HepG2 (cell line): ENCODE measurements around the gene SYCE1L. TPM values are rescaled to one million over a fixed set of nuclear protein-coding genes. Genes with fewer than 3 reads are reported as not detected.
"Not testable (repeated sequence)": the region's sequence is repeated elsewhere in the genome, so short reads cannot be mapped to it uniquely, and the experiment has no call there.

ENCODE experiments used
- ATAC-seq: fragments of 200-7000 bp; cut with Tn5 transposase; 3 replicates; pipeline ENCODE4 v1.9.1; 2020; ENCODE audit warnings: mild to moderate bottlenecking, moderate library complexity
- BruUV-seq: library from RNA; stranded (reverse); fragments of 400-500 nt; replicated peaks from 2 replicates; lab custom pipeline; 2021; lab: Mats Ljungman, UMichigan
- CTCF ChIA-PET: fragments of 300-600 bp; formaldehyde crosslinking; extraction: SDS; loops from one replicate; lab custom pipeline; 2021; ENCODE audit warnings: low total read pairs, inconsistent platforms, low intra/inter-chr PET ratio; lab: Yijun Ruan, JAX
- POLR2A ChIA-PET: fragments of 350-600 bp; sonication (Branson Sonifier 250); formaldehyde crosslinking; loops from one replicate; lab custom pipeline; 2020; ENCODE audit warnings: antibody characterized with exemption, inconsistent platforms; lab: Yijun Ruan, JAX
- DNase-seq: peaks from one replicate; pipeline ENCODE4 v3.0.0-alpha.2; 2015; ENCODE audit warnings: low spot score
- FAIRE-seq: peaks from 3 replicates; lab custom pipeline; 2011; peaks lifted over from hg19 to GRCh38; lab: Jason Lieb, UNC
- H2AFZ ChIP-seq: one replicate; pipeline ENCODE4 v1.6.1; 2011; ENCODE audit warnings: low read length, inconsistent platforms
- H3K27ac ChIP-seq: fragments of 300-600 bp; 3 replicates; pipeline ENCODE4 v1.8.0; 2011; ENCODE audit warnings: mixed run types, mild to moderate bottlenecking, mixed read lengths, low read length, inconsistent platforms; ENCODE audit not compliant: insufficient read depth; ENCODE audit errors: extremely low read length
- H3K27me3 ChIP-seq, 2 experiments: fragments of 200-600 bp in 1 of 2; 2 replicates in 1 of 2; 3 replicates in 1 of 2; pipeline versions ENCODE4 v1.6.0 to v1.8.0; 2011; ENCODE audit warnings: low read length in 2 of 2, mild to moderate bottlenecking in 2 of 2, moderate library complexity in 2 of 2, inconsistent platforms in 1 of 2; ENCODE audit not compliant: insufficient read depth in 2 of 2, control insufficient read depth in 1 of 2
- H3K36me3 ChIP-seq, 2 experiments: fragments of 200-600 bp in 1 of 2; replicated peaks in 1 of 2; 2 replicates in 1 of 2; 3 replicates in 1 of 2; pipeline versions ENCODE4 v1.5.1 to v1.8.0; 2011; ENCODE audit warnings: low read length in 2 of 2, inconsistent platforms in 1 of 2; ENCODE audit not compliant: insufficient read depth in 2 of 2, control insufficient read depth in 1 of 2
- H3K4me1 ChIP-seq: 2 replicates; pipeline ENCODE4 v1.5.1; 2012; ENCODE audit warnings: low read length, inconsistent platforms; ENCODE audit not compliant: insufficient read depth
- H3K4me2 ChIP-seq: 2 replicates; pipeline ENCODE4 v1.6.0; 2011; ENCODE audit warnings: low read depth, low read length, inconsistent platforms
- H3K4me3 ChIP-seq, 3 experiments: fragments of 200-600 bp in 1 of 3; sonication (generic), shearing (Covaris generic) in 1 of 3; replicated peaks in 1 of 3; 2 replicates each; pipeline ENCODE4 v1.5.1; 2011 to 2016; ENCODE audit warnings: low read length in 3 of 3, inconsistent platforms in 2 of 3, low read depth in 2 of 3, mild to moderate bottlenecking in 2 of 3, control low read depth in 1 of 3, mixed read lengths in 1 of 3; ENCODE audit not compliant: insufficient read depth in 1 of 3
- H3K79me2 ChIP-seq: one replicate; pipeline ENCODE4 v1.6.1; 2011; ENCODE audit warnings: low read length, inconsistent platforms; ENCODE audit not compliant: insufficient read depth
- H3K9ac ChIP-seq: 2 replicates; pipeline ENCODE4 v1.6.0; 2011; ENCODE audit warnings: mild to moderate bottlenecking, low read depth, low read length, inconsistent platforms; ENCODE audit not compliant: insufficient read depth
- H3K9me3 ChIP-seq: 2 replicates; pipeline ENCODE4 v1.5.1; 2012; ENCODE audit warnings: mild to moderate bottlenecking, low read length
- H4K20me1 ChIP-seq: 2 replicates; pipeline ENCODE4 v1.6.0; 2011; ENCODE audit warnings: inconsistent platforms, mild to moderate bottlenecking, low read length, moderate library complexity; ENCODE audit not compliant: insufficient read depth
- DMAP1 ChIP-seq: IDR thresholded peaks from 2 replicates; pipeline ENCODE4 v1.6.1; 2016
- FOXK2 ChIP-seq: fragments of 450-650 bp; IDR thresholded peaks from 2 replicates; pipeline ENCODE4 v1.6.1; 2016
- FOXP1 ChIP-seq, 2 experiments: fragments of 450-650 bp in 1 of 2; IDR thresholded peaks; 2 replicates each; pipeline ENCODE4 v1.6.1; 2017 to 2018; ENCODE audit warnings: antibody characterized with exemption in 1 of 2
- HES4 ChIP-seq: sonication (generic); formaldehyde crosslinking; IDR thresholded peaks from 2 replicates; pipeline ENCODE4 v1.9.0; 2021; ENCODE audit warnings: mild to moderate bottlenecking, missing genetic modification reagents, borderline replicate concordance
- HNRNPLL ChIP-seq: fragments of 200-400 bp; formaldehyde crosslinking; IDR thresholded peaks from 2 replicates; pipeline ENCODE4 v1.6.1; 2017; ENCODE audit warnings: mild to moderate bottlenecking, low read depth, low read length; ENCODE audit not compliant: poor library complexity, severe bottlenecking
- KLF11 ChIP-seq: IDR thresholded peaks from 2 replicates; pipeline ENCODE4 v1.6.1; 2016; ENCODE audit warnings: missing compliant biosample characterization
- KLF15 ChIP-seq: sonication (generic); formaldehyde crosslinking; IDR thresholded peaks from 2 replicates; pipeline ENCODE4 v1.8.1; 2023; ENCODE audit warnings: borderline replicate concordance, mild to moderate bottlenecking, inconsistent platforms, missing genetic modification reagents, mixed read lengths
- MTA3 ChIP-seq: sonication (generic); formaldehyde crosslinking; IDR thresholded peaks from 2 replicates; pipeline ENCODE4 v1.4.0; 2020; ENCODE audit warnings: missing genetic modification reagents
- PTBP1 ChIP-seq: fragments of 200-400 bp; formaldehyde crosslinking; IDR thresholded peaks from 2 replicates; pipeline ENCODE4 v1.6.1; 2018; ENCODE audit warnings: low read length, low read depth; ENCODE audit not compliant: poor library complexity, severe bottlenecking
- RARA ChIP-seq: IDR thresholded peaks from 2 replicates; pipeline ENCODE4 v1.6.1; 2016; ENCODE audit warnings: missing genetic modification reagents, missing compliant biosample characterization
- RFXANK ChIP-seq: IDR thresholded peaks from 2 replicates; pipeline ENCODE4 v1.6.1; 2016
- RFXAP ChIP-seq: sonication (generic); formaldehyde crosslinking; IDR thresholded peaks from 2 replicates; pipeline ENCODE4 v1.4.0; 2020; ENCODE audit warnings: missing genetic modification reagents, borderline replicate concordance
- YEATS4 ChIP-seq: sonication (generic); formaldehyde crosslinking; IDR thresholded peaks from 2 replicates; pipeline ENCODE4 v1.4.0; 2020; ENCODE audit warnings: missing genetic modification reagents, borderline replicate concordance
- ZBTB20 ChIP-seq: sonication (generic); formaldehyde crosslinking; IDR thresholded peaks from 2 replicates; pipeline ENCODE4 v1.8.1; 2023; ENCODE audit warnings: missing genetic modification reagents, low read depth, mild to moderate bottlenecking, borderline replicate concordance
- ZBTB7B ChIP-seq: sonication (generic); formaldehyde crosslinking; IDR thresholded peaks from 2 replicates; pipeline ENCODE4 v1.4.0; 2020; ENCODE audit warnings: missing genetic modification reagents
- ZNF232 ChIP-seq: sonication (generic); formaldehyde crosslinking; IDR thresholded peaks from 2 replicates; pipeline ENCODE4 v1.4.0; 2020; ENCODE audit warnings: missing genetic modification reagents, borderline replicate concordance
- ZNF552 ChIP-seq: sonication (generic); formaldehyde crosslinking; IDR thresholded peaks from 2 replicates; pipeline ENCODE4 v1.9.0; 2022; ENCODE audit warnings: missing genetic modification reagents, mild to moderate bottlenecking, borderline replicate concordance
- ZNF564 ChIP-seq: sonication (generic); formaldehyde crosslinking; IDR thresholded peaks from 2 replicates; pipeline ENCODE4 v1.8.1; 2023; ENCODE audit warnings: mild to moderate bottlenecking, missing genetic modification reagents
- ZNF670 ChIP-seq: sonication (generic); formaldehyde crosslinking; IDR thresholded peaks from 2 replicates; pipeline ENCODE4 v1.8.0; 2022; ENCODE audit warnings: mild to moderate bottlenecking, missing genetic modification reagents, borderline replicate concordance
- WGBS: methylation state at CpG from one replicate; pipeline ENCODE4 v1.1.6; 2017; ENCODE audit warnings: low lambda C conversion rate; 5-methylcytosine and 5-hydroxymethylcytosine counted together
- in situ Hi-C: cut with HindIII; loops from 2 replicates; pipeline ENCODE4 v1.10.0; 2017; ENCODE audit warnings: low pct_unique_long_range_greater_than_20kb; ENCODE audit not compliant: extremely low pct_ligation_motif_present
- intact Hi-C: fragments of 100-400 bp; cut with micrococcal nuclease; formaldehyde crosslinking; loops from one replicate; pipeline ENCODE4 v1.10.0; 2022; ENCODE audit not compliant: unreplicated experiment
- polyA plus RNA-seq, 8 experiments: library from polyadenylated mRNA; depleted of rRNA in 3 of 8; stranded (reverse) in 7 of 8; unstranded in 1 of 8; fragments of >200 nt; fragmentation: Illumina TruSeq in 4 of 8; extraction: Trizol in 4 of 8; gene quantifications; 2 replicates each; pipeline versions ENCODE4 v1.2.1 to v1.2.3, GENCODE V29; 2011 to 2016; ENCODE audit warnings: low read depth in 4 of 8, missing spikeins in 1 of 8, mixed read lengths in 1 of 8; ENCODE audit not compliant: insufficient read depth in 1 of 8
- total RNA-seq, 5 experiments: library from RNA; depleted of rRNA; stranded (reverse); fragments of >200 nt; fragmentation: Illumina TruSeq; extraction: Trizol; gene quantifications; 2 replicates each; pipeline ENCODE4 v1.2.3, GENCODE V29; 2016; ENCODE audit warnings: low read depth in 1 of 5
- TF ChIP-seq, protein P1 (sequence below): sonication (generic); formaldehyde crosslinking; IDR thresholded peaks from 2 replicates; pipeline ENCODE4 v1.5.1; 2020; ENCODE audit warnings: missing genetic modification reagents, mild to moderate bottlenecking, borderline replicate concordance

Gene SYCE1L
- total and polyA plus RNA-seq, 2 of the 13 experiments (the other 11 are each of a cell fraction or from before 2014, with no cell fraction given): 0.22 TPM; not detected in 1

DNA sequence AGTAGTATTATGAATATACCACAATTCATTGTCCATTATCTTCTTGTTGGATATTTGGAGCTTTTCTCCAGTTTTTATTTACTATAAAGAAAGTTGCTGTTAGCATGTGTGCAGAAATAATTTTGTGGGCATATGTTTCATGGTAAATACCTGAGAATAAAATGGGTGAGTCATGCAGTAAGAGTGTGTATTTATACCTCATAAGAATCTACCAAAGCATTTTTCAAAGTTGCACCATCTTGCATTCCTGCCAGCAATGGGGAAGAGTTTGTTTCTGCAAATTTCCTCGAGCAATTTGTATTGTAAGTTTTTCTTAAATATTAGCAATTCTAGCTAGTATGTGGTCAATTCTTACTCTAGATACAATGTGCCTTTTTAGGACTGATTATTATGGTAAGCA lies 16.1 kb upstream of the SYCE1L start:
- Histone ChIP-seq H3K4me2 (no peak overlapping the region), H4K20me1 (no peaks in the 10 kb centered on the region), H3K9ac (no peak overlapping the region), H3K36me3 (no peaks in the 10 kb centered on the region), H2AFZ (no peak overlapping the region), H3K27me3 (no peaks in the 10 kb centered on the region), H3K4me3 (no peak overlapping the region), H3K27ac (no peak overlapping the region), H3K9me3 (no peaks in the 10 kb centered on the region), H3K79me2 (no peaks in the 10 kb centered on the region), H3K4me1 (peaks cover 4% of the 10 kb centered on the region)
- intact Hi-C loops (no loop called here), in situ Hi-C loops (no loop called here)
- no TSS peak for BruUV-seq
- DNase-seq (no peak), ATAC-seq (no peak), FAIRE-seq (no peak)
- CTCF ChIA-PET: no interaction called here
- 0% methylated on average over 1 of the region's 1 CpG for WGBS
- POLR2A ChIA-PET: no interaction called here
- no peak for TF ChIP-seq ZNF564 (CRISPR knock-in tag)
- TF ChIP-seq ZBTB20 (CRISPR knock-in tag): no peak
- TF ChIP-seq HES4 (CRISPR knock-in tag): no peak
- no peak for TF ChIP-seq HNRNPLL
- TF ChIP-seq FOXK2: no peak
- TF ChIP-seq, protein P1, sequence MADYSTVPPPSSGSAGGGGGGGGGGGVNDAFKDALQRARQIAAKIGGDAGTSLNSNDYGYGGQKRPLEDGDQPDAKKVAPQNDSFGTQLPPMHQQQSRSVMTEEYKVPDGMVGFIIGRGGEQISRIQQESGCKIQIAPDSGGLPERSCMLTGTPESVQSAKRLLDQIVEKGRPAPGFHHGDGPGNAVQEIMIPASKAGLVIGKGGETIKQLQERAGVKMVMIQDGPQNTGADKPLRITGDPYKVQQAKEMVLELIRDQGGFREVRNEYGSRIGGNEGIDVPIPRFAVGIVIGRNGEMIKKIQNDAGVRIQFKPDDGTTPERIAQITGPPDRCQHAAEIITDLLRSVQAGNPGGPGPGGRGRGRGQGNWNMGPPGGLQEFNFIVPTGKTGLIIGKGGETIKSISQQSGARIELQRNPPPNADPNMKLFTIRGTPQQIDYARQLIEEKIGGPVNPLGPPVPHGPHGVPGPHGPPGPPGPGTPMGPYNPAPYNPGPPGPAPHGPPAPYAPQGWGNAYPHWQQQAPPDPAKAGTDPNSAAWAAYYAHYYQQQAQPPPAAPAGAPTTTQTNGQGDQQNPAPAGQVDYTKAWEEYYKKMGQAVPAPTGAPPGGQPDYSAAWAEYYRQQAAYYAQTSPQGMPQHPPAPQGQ (CRISPR knock-in tag): no peak
- TF ChIP-seq RFXAP (CRISPR knock-in tag): no peak
- no peak for TF ChIP-seq RARA (CRISPR knock-in tag)
- no peak for TF ChIP-seq MTA3 (CRISPR knock-in tag)
- TF ChIP-seq PTBP1: no peak
- no peak for TF ChIP-seq ZNF232 (CRISPR knock-in tag)
- no peak for TF ChIP-seq ZBTB7B (CRISPR knock-in tag)
- no peak for TF ChIP-seq FOXP1 (IDR thresholded peaks at IDR 0.05)
- no peak for TF ChIP-seq FOXP1 (CRISPR knock-in tag; IDR thresholded peaks at IDR 0.05)
- TF ChIP-seq RFXANK (CRISPR knock-in tag): no peak
- TF ChIP-seq KLF15 (CRISPR knock-in tag): no peak
- no peak for TF ChIP-seq YEATS4 (CRISPR knock-in tag)
- no peak for TF ChIP-seq DMAP1
- no peak for TF ChIP-seq ZNF670 (CRISPR knock-in tag)
- no peak for TF ChIP-seq KLF11 (CRISPR knock-in tag)
- TF ChIP-seq ZNF552 (CRISPR knock-in tag): no peak

DNA sequence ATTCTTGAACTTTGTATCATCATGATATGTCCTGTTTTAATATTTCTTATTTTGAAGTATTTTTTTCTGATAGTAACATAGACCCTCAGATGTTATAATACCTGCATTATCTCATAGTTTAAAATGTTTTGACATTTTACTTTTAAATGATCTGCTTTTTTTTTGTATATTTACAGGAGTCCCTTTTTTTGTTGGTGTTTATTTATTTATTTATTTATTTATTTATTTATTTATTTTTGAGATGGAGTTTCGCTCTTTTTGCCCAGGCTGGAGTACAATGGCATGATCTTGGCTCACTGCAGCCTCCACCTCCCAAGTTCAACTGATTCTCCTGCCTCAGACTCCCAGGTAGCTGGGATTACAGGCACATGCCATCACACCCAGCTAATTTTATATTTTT lies 12.9 kb upstream of the SYCE1L start:
- H3K4me2 ChIP-seq, CTCF ChIA-PET, H3K36me3 ChIP-seq, in situ Hi-C loops, H3K9me3 ChIP-seq, ATAC-seq, FAIRE-seq, DNase-seq, H3K27ac ChIP-seq, H2AFZ ChIP-seq, H3K9ac ChIP-seq, intact Hi-C loops, H3K4me3 ChIP-seq, BruUV-seq, H4K20me1 ChIP-seq, H3K79me2 ChIP-seq, H3K27me3 ChIP-seq, POLR2A ChIA-PET: not testable (repeated sequence)
- 28% methylated on average over 1 of the region's 1 CpG for WGBS
- peaks cover 20% of the 10 kb centered on the region for H3K4me1 ChIP-seq
